Prostate gland (tissue), 1 donor: Measurements from ENCODE around the gene PLPP1.

ENCODE experiments used
- POLR2A ChIP-seq: fragments of 450-650 bp; IDR thresholded peaks from one replicate; pipeline ENCODE4 v1.6.1; 2016; ENCODE audit warnings: antibody characterized with exemption, mild to moderate bottlenecking
- POLR2AphosphoS5 ChIP-seq: sonication (generic); formaldehyde crosslinking; IDR thresholded peaks from one replicate; pipeline ENCODE4 v1.6.1; 2017; ENCODE audit warnings: antibody characterized with exemption

GRCh38 chr5:55456216-55456895 lies 78.4 kb downstream of the PLPP1 start:
- no peak for TF ChIP-seq POLR2A
- no peak for TF ChIP-seq POLR2AphosphoS5
